Omental fat pad (tissue), 4 donors: ENCODE measurements around the gene CARD18. TPM values are rescaled to one million over a fixed set of nuclear protein-coding genes. Genes with fewer than 3 reads are reported as not detected.

ENCODE experiments used
- ATAC-seq: fragments of 150-250 bp; one replicate; pipeline ENCODE4 v1.9.1; 2016; ENCODE audit warnings: mild to moderate bottlenecking, moderate library complexity; ENCODE audit not compliant: low FRiP score
- DNase-seq: peaks from one replicate; pipeline ENCODE4 v3.0.0-alpha.2; 2019; ENCODE audit warnings: low spot score
- total RNA-seq, 4 donors: library from RNA; depleted of rRNA; stranded (reverse); fragments of >200 nt; gene quantifications; one replicate each; pipeline ENCODE4 v1.1.0, GENCODE V29; 2016
- TF ChIP-seq, protein P1 (sequence below), 3 donors: fragments of 450-650 bp; IDR thresholded peaks; one replicate each; pipeline ENCODE4 v1.5.1; 2016 to 2017; ENCODE audit warnings: antibody characterized with exemption in 3 of 3, mild to moderate bottlenecking in 3 of 3, moderate library complexity in 2 of 3

The CARD18 gene
- total RNA-seq, 4 donors from 2014 or later, result not detected

DNA sequence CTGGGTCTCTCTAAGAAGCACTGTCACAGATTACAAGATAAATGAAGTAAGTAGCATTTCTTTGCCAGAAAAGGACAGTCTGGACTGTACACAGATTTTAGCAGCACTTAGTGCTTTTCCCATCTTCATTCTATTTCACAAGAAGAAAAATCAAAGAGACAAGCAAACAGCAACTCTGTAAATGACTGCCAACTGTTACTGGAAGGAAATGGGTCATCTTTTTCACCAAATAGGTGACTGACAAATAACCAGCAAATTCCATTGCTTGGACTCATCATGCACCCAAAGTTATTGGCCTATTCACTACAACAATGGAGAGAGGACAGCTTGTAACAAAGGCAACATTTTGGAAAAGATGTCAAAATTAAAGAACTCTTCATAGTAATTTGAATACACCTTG is 28.9 kb upstream of the CARD18 start:
- TF ChIP-seq, protein P1, sequence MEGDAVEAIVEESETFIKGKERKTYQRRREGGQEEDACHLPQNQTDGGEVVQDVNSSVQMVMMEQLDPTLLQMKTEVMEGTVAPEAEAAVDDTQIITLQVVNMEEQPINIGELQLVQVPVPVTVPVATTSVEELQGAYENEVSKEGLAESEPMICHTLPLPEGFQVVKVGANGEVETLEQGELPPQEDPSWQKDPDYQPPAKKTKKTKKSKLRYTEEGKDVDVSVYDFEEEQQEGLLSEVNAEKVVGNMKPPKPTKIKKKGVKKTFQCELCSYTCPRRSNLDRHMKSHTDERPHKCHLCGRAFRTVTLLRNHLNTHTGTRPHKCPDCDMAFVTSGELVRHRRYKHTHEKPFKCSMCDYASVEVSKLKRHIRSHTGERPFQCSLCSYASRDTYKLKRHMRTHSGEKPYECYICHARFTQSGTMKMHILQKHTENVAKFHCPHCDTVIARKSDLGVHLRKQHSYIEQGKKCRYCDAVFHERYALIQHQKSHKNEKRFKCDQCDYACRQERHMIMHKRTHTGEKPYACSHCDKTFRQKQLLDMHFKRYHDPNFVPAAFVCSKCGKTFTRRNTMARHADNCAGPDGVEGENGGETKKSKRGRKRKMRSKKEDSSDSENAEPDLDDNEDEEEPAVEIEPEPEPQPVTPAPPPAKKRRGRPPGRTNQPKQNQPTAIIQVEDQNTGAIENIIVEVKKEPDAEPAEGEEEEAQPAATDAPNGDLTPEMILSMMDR (IDR thresholded peaks at IDR 0.05), result no peak

DNA sequence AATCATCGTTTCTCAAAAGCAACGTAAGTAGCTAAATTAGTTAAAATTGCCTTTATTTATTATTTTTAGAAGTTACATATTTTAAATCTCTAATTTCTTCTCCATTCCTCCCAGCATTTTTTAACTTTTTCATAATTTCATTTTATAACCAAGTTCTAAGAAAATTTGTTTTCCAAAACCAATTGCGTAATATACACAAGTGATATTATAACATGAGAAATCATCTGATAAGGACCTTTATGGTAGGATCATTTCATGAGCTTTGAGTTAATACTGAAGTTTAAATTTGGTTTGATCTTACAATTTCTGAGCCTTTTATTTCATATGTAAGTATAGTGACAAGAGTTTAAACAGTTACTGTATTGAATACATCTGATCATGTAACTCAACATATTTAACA is 27.7 kb upstream of the CARD18 start:
- ATAC-seq (no peak), DNase-seq (no peak)
- TF ChIP-seq, protein P1 (IDR thresholded peaks at IDR 0.05), result no peak

More for the DNA sequence above, 28.9 kb upstream of the CARD18 start:
- ATAC-seq (peak; percentile 41), DNase-seq (no peak)

DNA sequence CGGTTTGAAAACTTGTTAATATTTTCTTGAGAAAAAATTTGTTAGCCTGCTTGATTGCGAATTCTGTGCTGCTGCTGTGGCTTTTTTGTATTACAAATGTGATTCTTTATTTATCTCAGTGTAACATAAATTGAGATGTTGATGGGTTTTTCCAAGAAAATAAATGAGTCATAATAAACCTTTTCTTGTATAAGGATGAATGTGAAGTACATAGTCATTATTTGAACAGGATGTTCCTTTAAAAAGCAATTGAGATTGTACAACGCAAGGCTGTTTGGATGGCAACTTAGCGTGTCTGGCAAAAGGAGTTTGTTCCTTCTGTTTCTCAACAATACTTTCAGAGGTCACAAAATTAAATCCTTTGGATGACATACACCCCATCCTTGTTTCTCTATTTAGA is 24.6 kb upstream of the CARD18 start:
- DNase-seq, result no peak
- TF ChIP-seq, protein P1 (IDR thresholded peaks at IDR 0.05), result no peak
- ATAC-seq, result no peak

DNA sequence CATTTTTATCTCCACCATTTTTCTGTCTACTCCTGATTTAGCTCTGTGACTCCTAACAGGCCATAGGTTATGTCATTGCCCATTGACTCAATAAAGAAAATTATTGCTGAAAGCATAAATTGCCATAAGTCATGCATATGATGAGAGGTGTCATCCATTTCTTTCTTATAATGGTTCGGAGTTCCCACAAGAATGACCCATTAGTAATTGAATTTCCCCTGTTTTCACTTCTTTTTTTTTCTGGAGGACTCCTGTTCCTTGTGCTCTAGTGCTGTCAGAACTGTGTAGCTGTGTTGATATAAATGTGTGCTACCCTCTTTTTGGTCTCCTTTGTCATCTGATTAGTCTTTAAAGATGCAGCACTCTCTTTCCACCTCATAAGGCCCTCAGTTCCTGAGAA is 22.9 kb upstream of the CARD18 start:
- TF ChIP-seq, protein P1 (IDR thresholded peaks at IDR 0.05), result no peak
- DNase-seq (no peak), ATAC-seq (no peak)

DNA sequence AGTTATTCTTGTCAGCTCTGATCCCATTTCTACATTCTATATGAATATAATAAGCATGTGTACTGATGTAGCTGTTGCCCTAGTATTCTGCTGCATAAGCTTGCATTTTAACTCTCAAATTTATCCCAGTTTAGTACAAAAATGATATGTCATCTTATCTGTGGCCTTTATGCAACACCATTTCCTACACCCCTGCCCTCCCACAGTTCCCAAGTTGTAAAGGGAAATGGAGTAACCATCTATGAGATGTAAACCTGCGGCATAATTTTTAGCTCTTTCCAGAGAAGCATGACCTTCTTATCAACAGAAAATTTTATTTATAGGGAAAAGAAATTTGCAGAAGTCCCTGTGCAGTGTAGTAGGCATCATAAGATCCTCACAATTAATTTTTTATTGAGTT is 18.9 kb upstream of the CARD18 start:
- no peak for ATAC-seq

DNA sequence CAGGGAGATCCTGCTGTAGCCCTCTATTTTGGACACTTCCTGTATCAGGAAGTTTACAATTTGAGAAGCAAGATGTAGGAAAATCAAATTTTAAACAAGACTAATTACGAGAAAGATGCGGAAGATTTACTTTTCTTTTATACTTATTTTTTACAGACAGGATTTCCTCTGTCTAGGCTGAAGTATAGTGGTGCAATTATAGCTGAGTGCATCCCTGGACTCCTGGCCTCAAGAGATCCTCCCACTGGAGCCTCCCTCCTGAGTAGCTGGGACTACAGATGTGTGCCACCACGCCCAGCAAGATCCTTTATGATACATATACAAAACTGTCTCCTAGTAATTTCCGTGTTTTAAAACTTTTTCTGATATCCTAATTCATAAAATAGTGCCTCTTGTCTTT is 17.2 kb upstream of the CARD18 start:
- DNase-seq (no peak), ATAC-seq (no peak)
- TF ChIP-seq, protein P1 (IDR thresholded peaks at IDR 0.05), result no peak

More for the DNA sequence above, 18.9 kb upstream of the CARD18 start:
- TF ChIP-seq, protein P1 (IDR thresholded peaks at IDR 0.05), result no peak
- no peak for DNase-seq

DNA sequence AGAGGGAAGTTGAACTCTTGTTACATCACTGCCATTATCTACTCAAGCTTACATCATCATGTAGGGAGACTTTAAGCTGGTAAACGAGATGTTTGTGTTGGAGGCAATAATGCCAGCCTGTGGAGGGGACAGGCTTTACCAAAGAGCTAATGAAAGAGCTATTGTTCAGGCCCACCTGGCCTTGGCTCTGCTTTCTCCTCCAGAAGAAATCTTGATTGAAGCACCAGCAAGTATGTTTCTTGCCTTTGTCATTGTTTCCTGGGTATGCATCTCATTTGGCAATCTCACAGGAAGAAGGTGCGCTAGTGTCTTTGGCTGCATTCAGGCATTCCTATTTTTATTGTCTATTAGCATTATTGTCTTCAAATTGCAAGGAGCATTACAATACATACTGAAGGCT is 16.7 kb upstream of the CARD18 start:
- TF ChIP-seq, protein P1 (IDR thresholded peaks at IDR 0.05), result no peak
- ATAC-seq, result no peak
- no peak for DNase-seq
